ENCODE data around the gene EZH1.

EZH1 gene

GRCh38 chr17:42657824-42658588 is 86.8 kb downstream of the EZH1 start:
- Histone ChIP-seq H3K9me3 (ENCODE audit: control insufficient read depth in 1 of 2, low read length in 2 of 2) (no peaks in the 10 kb centered on the region), H3K36me3 (ENCODE audit: control insufficient read depth in 1 of 2, insufficient read depth in 2 of 2, low read length in 2 of 2) (peaks cover 0 to 4% of the 10 kb centered on the region in 2 donors), H3K27ac (ENCODE audit: low read length) (no peak overlapping the region), H3K27me3 (ENCODE audit: low read depth, low read length) (no peaks in the 10 kb centered on the region), H3K4me3 (ENCODE audit: low read depth in 1 of 2, low read length in 2 of 2) (no peak overlapping the region), H3K4me1 (ENCODE audit: control insufficient read depth in 1 of 2, insufficient read depth in 2 of 2, low read length in 2 of 2) (peaks cover 0 to 12% of the 10 kb centered on the region in 2 donors)

DNA sequence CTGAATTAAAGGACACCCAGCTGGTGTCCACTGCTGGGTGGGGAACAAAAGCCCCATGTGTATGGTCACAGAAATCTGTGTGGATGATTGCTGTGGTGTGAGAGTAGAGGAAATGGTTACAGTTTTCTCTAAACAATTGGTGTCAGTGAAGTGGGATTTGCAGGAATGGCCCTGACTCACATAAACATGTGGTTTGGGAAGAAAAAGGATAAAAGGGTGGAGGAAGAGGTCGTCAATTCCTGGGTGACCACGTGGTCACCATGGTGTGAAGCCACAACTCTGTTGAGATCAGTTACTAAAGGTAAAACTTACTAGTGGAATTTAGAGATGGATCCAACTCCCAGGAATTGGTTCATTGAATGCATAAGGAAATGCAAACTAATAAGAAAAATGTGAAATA is 89.3 kb downstream of the EZH1 start:
- H3K9me3 ChIP-seq (ENCODE audit: control insufficient read depth in 1 of 2, low read length in 2 of 2): no peaks in the 10 kb centered on the region
- H3K4me3 ChIP-seq (ENCODE audit: low read depth in 1 of 2, low read length in 2 of 2): no peak overlapping the region
- H3K27ac ChIP-seq (ENCODE audit: low read length): no peak overlapping the region
- H3K36me3 ChIP-seq (ENCODE audit: control insufficient read depth in 1 of 2, insufficient read depth in 2 of 2, low read length in 2 of 2): no peaks in the 10 kb centered on the region
- H3K27me3 ChIP-seq (ENCODE audit: low read depth, low read length): no peaks in the 10 kb centered on the region
- H3K4me1 ChIP-seq (ENCODE audit: control insufficient read depth in 1 of 2, insufficient read depth in 2 of 2, low read length in 2 of 2): peaks cover 0 to 10% of the 10 kb centered on the region in 2 donors

- Histone ChIP-seq H3K4me3 (ENCODE audit: low read depth in 1 of 2, low read length in 2 of 2) (peak overlapping the region; percentile 54 to 58), H3K36me3 (ENCODE audit: control insufficient read depth in 1 of 2, insufficient read depth in 2 of 2, low read length in 2 of 2) (no peaks in the 10 kb centered on the region), H3K27me3 (ENCODE audit: low read depth, low read length) (no peaks in the 10 kb centered on the region), H3K4me1 (ENCODE audit: control insufficient read depth in 1 of 2, insufficient read depth in 2 of 2, low read length in 2 of 2) (no peaks in the 10 kb centered on the region), H3K9me3 (ENCODE audit: control insufficient read depth in 1 of 2, low read length in 2 of 2) (no peaks in the 10 kb centered on the region), H3K27ac (ENCODE audit: low read length) (peak overlapping the region; percentile 77)
Measured at GRCh38 chr17:42653179-42654124, 91.4 kb downstream of the EZH1 start.

- Histone ChIP-seq H3K9me3 (ENCODE audit: control insufficient read depth in 1 of 2, low read length in 2 of 2) (no peaks in the 10 kb centered on the region), H3K27me3 (ENCODE audit: low read depth, low read length) (no peaks in the 10 kb centered on the region), H3K27ac (ENCODE audit: low read length) (no peak overlapping the region), H3K4me3 (ENCODE audit: low read depth in 1 of 2, low read length in 2 of 2) (no peak overlapping the region), H3K36me3 (ENCODE audit: control insufficient read depth in 1 of 2, insufficient read depth in 2 of 2, low read length in 2 of 2) (no peaks in the 10 kb centered on the region), H3K4me1 (ENCODE audit: control insufficient read depth in 1 of 2, insufficient read depth in 2 of 2, low read length in 2 of 2) (no peaks in the 10 kb centered on the region)
Measured at GRCh38 chr17:42651392-42651791, 93.4 kb downstream of the EZH1 start.
